Esophagus muscularis mucosa (tissue), 3 donors: Measurements from ENCODE around the gene ZNF804A.

Source experiments
- CTCF ChIP-seq, 3 experiments: fragments of 200-600 bp in 2 of 3; fragments of 450-650 bp in 1 of 3; sonication (generic) in 2 of 3; IDR thresholded peaks; one replicate each; pipeline ENCODE4 v1.5.1; 2017 to 2019; ENCODE audit warnings: antibody characterized with exemption in 3 of 3, mild to moderate bottlenecking in 2 of 3, moderate library complexity in 1 of 3
- POLR2AphosphoS5 ChIP-seq, 2 donors: sonication (generic); formaldehyde crosslinking; IDR thresholded peaks; one replicate each; pipeline ENCODE4 v1.6.1; 2017; ENCODE audit warnings: antibody characterized with exemption in 2 of 2

- TF ChIP-seq CTCF (IDR thresholded peaks at IDR 0.05), result no peak
- no peak for TF ChIP-seq POLR2AphosphoS5 (IDR thresholded peaks at IDR 0.05)
These were observed 226.3 kb downstream of the ZNF804A start for GRCh38 chr2:184824597-184824996.
